B cell (primary cell): ENCODE data around the gene DRC7.

Experiments used
- EZH2 ChIP-seq: IDR thresholded peaks from 2 replicates; pipeline ENCODE4 v1.6.1; 2012; ENCODE audit warnings: borderline replicate concordance, low read depth, mild to moderate bottlenecking, moderate library complexity, low read length; ENCODE audit not compliant: insufficient read depth, poor library complexity, severe bottlenecking
- TF ChIP-seq, protein P1 (sequence below): fragments of 200-600 bp; IDR thresholded peaks from one replicate; pipeline ENCODE4 v1.8.0; 2022; ENCODE audit warnings: antibody characterized with exemption, mild to moderate bottlenecking

DNA sequence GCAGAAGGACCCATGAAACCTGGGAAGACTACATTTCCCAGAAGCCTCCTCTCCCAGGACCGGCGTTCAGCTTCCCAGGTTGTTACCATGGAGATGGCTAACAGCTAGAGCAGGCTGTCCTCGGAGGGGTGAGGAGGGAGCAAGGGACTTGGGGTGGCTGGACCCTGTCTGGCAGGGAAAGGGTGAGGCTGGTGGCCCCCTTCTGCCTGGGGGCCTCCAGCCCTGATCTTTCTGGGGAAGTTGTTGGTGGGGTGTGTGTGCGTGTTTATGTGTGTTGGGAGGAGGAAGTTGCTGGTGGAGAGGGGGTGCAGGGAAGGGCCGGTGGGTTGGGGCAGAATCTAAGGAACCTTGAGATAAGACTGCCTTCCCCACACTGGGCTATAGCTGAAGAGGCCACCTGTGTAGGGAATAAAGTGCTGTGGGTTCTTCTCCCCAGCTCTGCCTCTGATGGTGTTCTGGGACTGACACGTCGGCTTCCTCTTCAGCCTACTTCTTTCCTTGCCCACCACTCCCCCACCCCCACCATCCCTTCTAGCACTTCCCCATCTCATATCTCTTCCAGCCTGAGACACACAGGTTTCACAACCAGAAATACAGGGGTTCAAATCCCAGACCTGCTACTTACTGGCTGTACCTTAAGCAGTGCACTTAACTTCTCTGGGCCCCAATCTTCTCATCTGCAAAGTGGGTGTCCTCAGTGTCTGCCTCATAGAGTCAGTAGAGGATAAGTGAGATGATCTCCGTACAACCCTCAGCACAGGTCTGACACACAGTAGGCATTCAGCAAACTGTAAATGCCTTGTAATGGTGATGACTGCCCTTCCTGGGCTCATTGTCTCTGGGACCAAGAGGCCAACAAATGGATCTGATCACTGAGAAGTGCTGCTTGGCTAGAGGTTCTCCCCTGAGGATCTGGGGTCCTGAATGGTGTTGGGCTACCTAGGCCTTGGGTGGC, at the start of gene DRC7:
- TF ChIP-seq, protein P1, sequence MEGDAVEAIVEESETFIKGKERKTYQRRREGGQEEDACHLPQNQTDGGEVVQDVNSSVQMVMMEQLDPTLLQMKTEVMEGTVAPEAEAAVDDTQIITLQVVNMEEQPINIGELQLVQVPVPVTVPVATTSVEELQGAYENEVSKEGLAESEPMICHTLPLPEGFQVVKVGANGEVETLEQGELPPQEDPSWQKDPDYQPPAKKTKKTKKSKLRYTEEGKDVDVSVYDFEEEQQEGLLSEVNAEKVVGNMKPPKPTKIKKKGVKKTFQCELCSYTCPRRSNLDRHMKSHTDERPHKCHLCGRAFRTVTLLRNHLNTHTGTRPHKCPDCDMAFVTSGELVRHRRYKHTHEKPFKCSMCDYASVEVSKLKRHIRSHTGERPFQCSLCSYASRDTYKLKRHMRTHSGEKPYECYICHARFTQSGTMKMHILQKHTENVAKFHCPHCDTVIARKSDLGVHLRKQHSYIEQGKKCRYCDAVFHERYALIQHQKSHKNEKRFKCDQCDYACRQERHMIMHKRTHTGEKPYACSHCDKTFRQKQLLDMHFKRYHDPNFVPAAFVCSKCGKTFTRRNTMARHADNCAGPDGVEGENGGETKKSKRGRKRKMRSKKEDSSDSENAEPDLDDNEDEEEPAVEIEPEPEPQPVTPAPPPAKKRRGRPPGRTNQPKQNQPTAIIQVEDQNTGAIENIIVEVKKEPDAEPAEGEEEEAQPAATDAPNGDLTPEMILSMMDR: no peak
- TF ChIP-seq EZH2: no peak
